DOHH2 (cell line): Measurements from ENCODE around the gene HIPK2.

ENCODE experiments used
- H3F3A ChIP-seq: fragments of 200-600 bp; sonication (generic), shearing (Covaris generic); 2 replicates; pipeline ENCODE4 v1.6.0; 2016; ENCODE audit warnings: antibody characterized with exemption, mild to moderate bottlenecking; ENCODE audit not compliant: control insufficient read depth, insufficient read depth
- H3K27ac ChIP-seq: fragments of 200-600 bp; sonication (generic); 2 replicates; pipeline ENCODE4 v1.5.1; 2014; ENCODE audit warnings: low read depth, mild to moderate bottlenecking, low read length, moderate library complexity
- H3K27me3 ChIP-seq: fragments of 200-600 bp; sonication (generic); 2 replicates; pipeline ENCODE4 v1.6.1; 2014; ENCODE audit warnings: mild to moderate bottlenecking, low read length, mixed read lengths; ENCODE audit not compliant: control insufficient read depth
- H3K36me3 ChIP-seq: fragments of 200-600 bp; sonication (generic); 2 replicates; pipeline ENCODE4 v1.6.1; 2014; ENCODE audit warnings: mild to moderate bottlenecking, low read length, moderate library complexity, mixed read lengths; ENCODE audit not compliant: control insufficient read depth
- H3K4me1 ChIP-seq: fragments of 200-600 bp; sonication (generic); 2 replicates; pipeline ENCODE4 v1.6.1; 2014; ENCODE audit warnings: mild to moderate bottlenecking, low read length, mixed read lengths; ENCODE audit not compliant: control insufficient read depth
- H3K4me2 ChIP-seq: fragments of 200-600 bp; sonication (generic); 2 replicates; pipeline ENCODE4 v1.6.0; 2014; ENCODE audit warnings: mild to moderate bottlenecking, low read length, moderate library complexity
- H3K4me3 ChIP-seq: fragments of 200-600 bp; sonication (generic); 2 replicates; pipeline ENCODE4 v1.5.1; 2014; ENCODE audit warnings: mild to moderate bottlenecking, low read length, mixed read lengths
- H3K79me2 ChIP-seq: fragments of 200-600 bp; sonication (generic); 2 replicates; pipeline ENCODE4 v1.6.1; 2014; ENCODE audit warnings: mild to moderate bottlenecking, low read length, mixed read lengths; ENCODE audit not compliant: control insufficient read depth
- H3K9me2 ChIP-seq: fragments of 200-600 bp; sonication (generic); replicated peaks from 2 replicates; pipeline ENCODE4 v1.6.1; 2014; ENCODE audit warnings: mild to moderate bottlenecking, low read length, mixed read lengths; ENCODE audit not compliant: control insufficient read depth
- H3K9me3 ChIP-seq: fragments of 200-600 bp; sonication (generic); 2 replicates; pipeline ENCODE4 v1.6.1; 2014; ENCODE audit warnings: antibody characterized with exemption, low read length, mixed read lengths; ENCODE audit not compliant: control insufficient read depth, insufficient read depth
- H4K20me1 ChIP-seq: fragments of 200-600 bp; sonication (generic); 2 replicates; pipeline ENCODE4 v1.6.0; 2014; ENCODE audit warnings: low read depth, mild to moderate bottlenecking, antibody characterized with exemption, low read length, moderate library complexity; ENCODE audit not compliant: control insufficient read depth, insufficient read depth
- EZH2phosphoT487 ChIP-seq: fragments of 200-600 bp; sonication (generic); IDR thresholded peaks from 2 replicates; pipeline ENCODE4 v1.6.1; 2017; ENCODE audit warnings: borderline replicate concordance, mild to moderate bottlenecking, antibody characterized with exemption, low read length, moderate library complexity, mixed read lengths
- TF ChIP-seq, protein P1 (sequence below): fragments of 200-600 bp; sonication (generic); IDR thresholded peaks from one replicate; pipeline ENCODE4 v1.5.1; 2014; ENCODE audit warnings: antibody characterized with exemption, mild to moderate bottlenecking, low read depth, low read length; ENCODE audit not compliant: poor library complexity, severe bottlenecking

Gene HIPK2

DNA sequence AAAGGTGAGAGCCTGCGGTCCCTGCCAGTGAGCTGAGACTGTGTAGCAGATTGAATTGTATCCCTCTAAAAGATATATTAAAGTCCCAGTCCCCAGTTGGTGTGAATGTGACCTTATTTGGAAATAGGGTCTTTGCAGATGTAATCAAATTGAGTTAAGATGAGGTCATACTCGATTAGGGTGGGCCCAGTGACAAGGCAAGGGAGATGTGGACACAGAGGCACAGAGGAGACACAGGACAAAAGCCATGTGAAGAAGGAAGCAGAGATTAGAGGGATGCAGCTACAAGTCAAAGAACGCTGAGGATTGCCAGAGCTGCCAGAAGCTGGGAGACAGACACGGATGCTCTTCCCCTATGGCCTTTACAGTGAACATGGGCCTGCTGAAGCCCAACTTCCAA, 150.0 kb downstream of the HIPK2 start:
- Histone ChIP-seq H3K4me3 (no peak overlapping the region), H3K4me1 (peaks cover 7% of the 10 kb centered on the region), H3K4me2 (no peak overlapping the region), H4K20me1 (0 out of 2 replicates have a peak, but pooled peaks cover 4% of the 10 kb centered on the region), H3F3A (no peaks in the 10 kb centered on the region), H3K36me3 (no peaks in the 10 kb centered on the region), H3K79me2 (no peaks in the 10 kb centered on the region), H3K27me3 (no peaks in the 10 kb centered on the region), H3K9me3 (no peaks in the 10 kb centered on the region), H3K27ac (no peak overlapping the region), H3K9me2 (no peaks in the 10 kb centered on the region)
- no peak for TF ChIP-seq EZH2phosphoT487
- TF ChIP-seq, protein P1, sequence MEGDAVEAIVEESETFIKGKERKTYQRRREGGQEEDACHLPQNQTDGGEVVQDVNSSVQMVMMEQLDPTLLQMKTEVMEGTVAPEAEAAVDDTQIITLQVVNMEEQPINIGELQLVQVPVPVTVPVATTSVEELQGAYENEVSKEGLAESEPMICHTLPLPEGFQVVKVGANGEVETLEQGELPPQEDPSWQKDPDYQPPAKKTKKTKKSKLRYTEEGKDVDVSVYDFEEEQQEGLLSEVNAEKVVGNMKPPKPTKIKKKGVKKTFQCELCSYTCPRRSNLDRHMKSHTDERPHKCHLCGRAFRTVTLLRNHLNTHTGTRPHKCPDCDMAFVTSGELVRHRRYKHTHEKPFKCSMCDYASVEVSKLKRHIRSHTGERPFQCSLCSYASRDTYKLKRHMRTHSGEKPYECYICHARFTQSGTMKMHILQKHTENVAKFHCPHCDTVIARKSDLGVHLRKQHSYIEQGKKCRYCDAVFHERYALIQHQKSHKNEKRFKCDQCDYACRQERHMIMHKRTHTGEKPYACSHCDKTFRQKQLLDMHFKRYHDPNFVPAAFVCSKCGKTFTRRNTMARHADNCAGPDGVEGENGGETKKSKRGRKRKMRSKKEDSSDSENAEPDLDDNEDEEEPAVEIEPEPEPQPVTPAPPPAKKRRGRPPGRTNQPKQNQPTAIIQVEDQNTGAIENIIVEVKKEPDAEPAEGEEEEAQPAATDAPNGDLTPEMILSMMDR: no peak

DNA sequence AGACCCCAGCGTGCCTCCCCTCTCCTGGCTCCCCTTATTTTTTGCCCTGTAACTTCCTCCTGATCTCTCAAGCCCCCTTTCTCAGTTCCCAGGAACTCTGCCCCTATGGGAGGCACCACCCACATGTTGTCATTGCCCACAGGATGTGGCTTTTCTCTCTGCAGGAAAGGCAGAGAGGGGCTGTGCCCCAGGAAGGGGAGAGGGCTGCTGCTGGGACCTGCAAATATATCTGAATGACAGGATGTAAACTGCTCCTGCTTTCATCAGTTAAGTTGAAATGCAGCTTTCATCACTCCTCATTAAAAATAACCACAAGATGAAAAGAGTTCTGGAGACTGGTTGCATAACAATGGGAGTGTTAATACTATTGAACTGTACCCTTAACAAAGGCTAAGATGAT, 151.0 kb downstream of the HIPK2 start:
- Histone ChIP-seq H3K4me3 (no peak overlapping the region), H3K79me2 (no peaks in the 10 kb centered on the region), H3K9me3 (no peaks in the 10 kb centered on the region), H3K36me3 (no peaks in the 10 kb centered on the region), H3K4me1 (peaks cover 7% of the 10 kb centered on the region), H3K4me2 (no peak overlapping the region), H3K9me2 (no peaks in the 10 kb centered on the region), H3F3A (no peaks in the 10 kb centered on the region), H3K27ac (no peak overlapping the region), H4K20me1 (0 out of 2 replicates have a peak, but pooled peaks cover 4% of the 10 kb centered on the region), H3K27me3 (no peaks in the 10 kb centered on the region)
- TF ChIP-seq EZH2phosphoT487: no peak
- TF ChIP-seq, protein P1: no peak

DNA sequence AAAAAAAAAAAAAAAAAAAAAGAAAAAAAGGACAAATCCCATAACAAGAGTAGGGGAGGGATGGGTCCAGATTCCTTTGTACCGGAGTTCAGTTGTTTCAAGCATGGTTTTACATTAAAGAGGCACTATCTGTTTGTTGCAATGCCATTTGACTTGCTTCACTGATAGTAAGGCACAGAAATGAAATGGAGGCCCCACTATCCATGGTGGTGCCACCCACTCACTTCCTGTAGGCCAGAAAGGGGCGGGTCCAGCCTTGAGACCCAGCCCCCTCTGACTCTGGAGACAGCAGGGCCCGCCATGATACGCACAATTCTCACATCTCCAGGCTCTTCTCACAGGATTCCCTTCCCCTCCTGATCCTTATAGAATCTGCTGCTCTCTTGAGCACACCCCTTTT, 154.3 kb downstream of the HIPK2 start:
- no peaks in the 10 kb centered on the region for H3K27me3 ChIP-seq
- H3K27ac ChIP-seq: no peak overlapping the region
- 0 out of 2 replicates have a peak, but pooled peaks cover 4% of the 10 kb centered on the region for H4K20me1 ChIP-seq
- H3K9me2 ChIP-seq: no peaks in the 10 kb centered on the region
- TF ChIP-seq, protein P1: no peak
- no peak for TF ChIP-seq EZH2phosphoT487
- no peak overlapping the region for H3K4me2 ChIP-seq
- H3K9me3 ChIP-seq: no peaks in the 10 kb centered on the region
- peaks cover 7% of the 10 kb centered on the region for H3K4me1 ChIP-seq
- H3F3A ChIP-seq: no peaks in the 10 kb centered on the region
- H3K4me3 ChIP-seq: no peak overlapping the region
- no peaks in the 10 kb centered on the region for H3K79me2 ChIP-seq
- H3K36me3 ChIP-seq: no peaks in the 10 kb centered on the region
